Thyroid gland (tissue), 4 donors: ENCODE data around the gene ZNF837.

ENCODE experiments used
- POLR2A ChIP-seq, 2 donors: fragments of 450-650 bp; IDR thresholded peaks; one replicate each; pipeline ENCODE4 v1.6.1; 2017; ENCODE audit warnings: antibody characterized with exemption in 2 of 2, mild to moderate bottlenecking in 2 of 2, moderate library complexity in 1 of 2
- TF ChIP-seq, protein P1 (sequence below), 6 experiments: fragments of 200-600 bp in 3 of 6; fragments of 450-650 bp in 3 of 6; sonication (generic) in 3 of 6; IDR thresholded peaks; one replicate each; pipeline ENCODE4 v1.5.1; 2016 to 2019; ENCODE audit warnings: antibody characterized with exemption in 6 of 6, mild to moderate bottlenecking in 2 of 6, inconsistent platforms in 1 of 6, moderate library complexity in 1 of 6

- no peak for TF ChIP-seq POLR2A (IDR thresholded peaks at IDR 0.05)
- TF ChIP-seq, protein P1, sequence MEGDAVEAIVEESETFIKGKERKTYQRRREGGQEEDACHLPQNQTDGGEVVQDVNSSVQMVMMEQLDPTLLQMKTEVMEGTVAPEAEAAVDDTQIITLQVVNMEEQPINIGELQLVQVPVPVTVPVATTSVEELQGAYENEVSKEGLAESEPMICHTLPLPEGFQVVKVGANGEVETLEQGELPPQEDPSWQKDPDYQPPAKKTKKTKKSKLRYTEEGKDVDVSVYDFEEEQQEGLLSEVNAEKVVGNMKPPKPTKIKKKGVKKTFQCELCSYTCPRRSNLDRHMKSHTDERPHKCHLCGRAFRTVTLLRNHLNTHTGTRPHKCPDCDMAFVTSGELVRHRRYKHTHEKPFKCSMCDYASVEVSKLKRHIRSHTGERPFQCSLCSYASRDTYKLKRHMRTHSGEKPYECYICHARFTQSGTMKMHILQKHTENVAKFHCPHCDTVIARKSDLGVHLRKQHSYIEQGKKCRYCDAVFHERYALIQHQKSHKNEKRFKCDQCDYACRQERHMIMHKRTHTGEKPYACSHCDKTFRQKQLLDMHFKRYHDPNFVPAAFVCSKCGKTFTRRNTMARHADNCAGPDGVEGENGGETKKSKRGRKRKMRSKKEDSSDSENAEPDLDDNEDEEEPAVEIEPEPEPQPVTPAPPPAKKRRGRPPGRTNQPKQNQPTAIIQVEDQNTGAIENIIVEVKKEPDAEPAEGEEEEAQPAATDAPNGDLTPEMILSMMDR (IDR thresholded peaks at IDR 0.05): no peak
Measured at GRCh38 chr19:58338336-58338735, 42.5 kb downstream of the ZNF837 start.
